H1 (cell line): ENCODE data around the gene MFSD6L. TPM values are rescaled to one million over a fixed set of nuclear protein-coding genes. Genes with fewer than 3 reads are reported as not detected.

Experiments
- CTCF ChIA-PET: fragments of 300-600 bp; sonication (Branson Sonifier 250); formaldehyde crosslinking; loops from one replicate; lab custom pipeline; 2021; ENCODE audit not compliant: partially characterized antibody; lab: Charles Lee
- POLR2A ChIA-PET: fragments of 300-600 bp; sonication (Branson Sonifier 250); formaldehyde crosslinking; loops from one replicate; lab custom pipeline; 2021; ENCODE audit warnings: inconsistent platforms; ENCODE audit not compliant: partially characterized antibody; lab: Charles Lee
- DNase-seq, 2 experiments: peaks; one replicate each; pipeline versions ENCODE4 v3.0.0 to v3.0.0-alpha.2; 2010 to 2022; ENCODE audit warnings: low spot score in 2 of 2, low read depth in 1 of 2, mixed read lengths in 1 of 2
- FAIRE-seq: peaks from 2 replicates; lab custom pipeline; 2011; peaks lifted over from hg19 to GRCh38; lab: Jason Lieb, UNC
- H2AFZ ChIP-seq: 2 replicates; pipeline ENCODE4 v1.8.1; 2012; ENCODE audit warnings: low read length, inconsistent platforms
- H2AK5ac ChIP-seq: 2 replicates; pipeline ENCODE4 v1.6.1; 2013; ENCODE audit warnings: low read depth, low read length
- H2BK120ac ChIP-seq: replicated peaks from 2 replicates; pipeline ENCODE3; 2013; ENCODE audit warnings: low read depth, low read length, inconsistent platforms
- H2BK12ac ChIP-seq: 2 replicates; pipeline ENCODE4 v1.6.1; 2013; ENCODE audit warnings: low read depth, low read length
- H2BK15ac ChIP-seq: 2 replicates; pipeline ENCODE4 v1.6.1; 2013; ENCODE audit warnings: low read length
- H2BK20ac ChIP-seq: 2 replicates; pipeline ENCODE4 v1.6.1; 2013; ENCODE audit warnings: low read length
- H2BK5ac ChIP-seq: 2 replicates; pipeline ENCODE4 v1.6.1; 2013; ENCODE audit warnings: low read depth, low read length
- H3K14ac ChIP-seq: 2 replicates; pipeline ENCODE4 v1.6.1; 2013; ENCODE audit warnings: inconsistent platforms; ENCODE audit not compliant: insufficient read length
- H3K18ac ChIP-seq: 2 replicates; pipeline ENCODE4 v1.6.1; 2013; ENCODE audit warnings: low read length; ENCODE audit errors: extremely low read depth
- H3K23ac ChIP-seq: 2 replicates; pipeline ENCODE4 v1.6.1; 2013; ENCODE audit warnings: inconsistent platforms; ENCODE audit not compliant: insufficient read length
- H3K23me2 ChIP-seq: 2 replicates; pipeline ENCODE4 v1.6.1; 2013; ENCODE audit warnings: low read depth, low read length
- H3K27ac ChIP-seq: 2 replicates; pipeline ENCODE4 v1.6.1; 2011; ENCODE audit warnings: low read depth, low read length, inconsistent platforms
- H3K27me3 ChIP-seq, 4 experiments: replicated peaks in 1 of 4; 1 replicate in 1 of 4; 2 replicates in 3 of 4; pipeline versions ENCODE4 v1.6.1 to v1.8.1; 2011 to 2013; ENCODE audit warnings: low read length in 3 of 4, mild to moderate bottlenecking in 3 of 4, inconsistent platforms in 2 of 4, mixed read lengths in 2 of 4, moderate library complexity in 1 of 4; ENCODE audit not compliant: control insufficient read depth in 3 of 4, insufficient read depth in 3 of 4; ENCODE audit errors: extremely low read depth in 1 of 4
- H3K36me3 ChIP-seq, 4 experiments: 2 replicates each; pipeline versions ENCODE4 v1.6.1 to v1.8.1; 2011 to 2013; ENCODE audit warnings: mild to moderate bottlenecking in 4 of 4, low read length in 3 of 4, moderate library complexity in 2 of 4, control low read depth in 1 of 4, inconsistent platforms in 1 of 4; ENCODE audit not compliant: insufficient read depth in 4 of 4, control insufficient read depth in 2 of 4
- H3K4ac ChIP-seq: replicated peaks from 2 replicates; pipeline ENCODE3; 2013; ENCODE audit warnings: low read length, low read depth, mixed read lengths, inconsistent platforms; ENCODE audit not compliant: insufficient read length
- H3K4me1 ChIP-seq, 4 experiments: replicated peaks in 1 of 4; 1 replicate in 1 of 4; 2 replicates in 3 of 4; pipeline versions ENCODE4 v1.6.1 to v1.8.1; 2011 to 2013; ENCODE audit warnings: low read length in 3 of 4, inconsistent platforms in 2 of 4, mixed read lengths in 1 of 4; ENCODE audit not compliant: insufficient read depth in 4 of 4, control insufficient read depth in 3 of 4
- H3K4me2 ChIP-seq, 2 experiments: 2 replicates each; pipeline versions ENCODE4 v1.6.1 to v1.8.1; 2011 to 2013; ENCODE audit warnings: low read depth in 2 of 2, low read length in 2 of 2, control low read depth in 1 of 2, inconsistent platforms in 1 of 2, mild to moderate bottlenecking in 1 of 2; ENCODE audit not compliant: insufficient read depth in 1 of 2
- H3K4me3 ChIP-seq, 4 experiments: fragments of 200-600, 300-600 bp in 1 of 4; sonication (generic), shearing (Covaris generic), sonication (Bioruptor Twin) in 1 of 4; 2 replicates each; pipeline versions ENCODE4 v1.5.1 to v1.8.1; 2011 to 2016; ENCODE audit warnings: low read length in 4 of 4, low read depth in 3 of 4, control low read depth in 2 of 4, inconsistent platforms in 2 of 4, mild to moderate bottlenecking in 2 of 4, mixed read lengths in 1 of 4, moderate library complexity in 1 of 4; ENCODE audit not compliant: insufficient read depth in 2 of 4; ENCODE audit errors: extremely low read depth in 1 of 4
- H3K56ac ChIP-seq: replicated peaks from 2 replicates; pipeline ENCODE3; 2013; ENCODE audit warnings: low read depth, mild to moderate bottlenecking, mixed read lengths, low read length, inconsistent platforms; ENCODE audit not compliant: insufficient read length
- H3K79me1 ChIP-seq: 2 replicates; pipeline ENCODE4 v1.6.1; 2013; ENCODE audit warnings: low read depth, low read length, control low read depth
- H3K79me2 ChIP-seq, 2 experiments: 2 replicates each; pipeline versions ENCODE4 v1.6.1 to v1.8.1; 2012 to 2013; ENCODE audit warnings: low read length in 2 of 2, mild to moderate bottlenecking in 2 of 2, inconsistent platforms in 1 of 2; ENCODE audit not compliant: insufficient read depth in 2 of 2, control insufficient read depth in 1 of 2
- H3K9ac ChIP-seq, 4 experiments: replicated peaks in 1 of 4; 1 replicate in 1 of 4; 2 replicates in 3 of 4; pipeline versions ENCODE4 v1.6.1 to v1.8.1; 2011 to 2013; ENCODE audit warnings: low read depth in 3 of 4, low read length in 3 of 4, control low read depth in 2 of 4, mild to moderate bottlenecking in 2 of 4, moderate library complexity in 2 of 4, inconsistent platforms in 1 of 4; ENCODE audit errors: extremely low read depth in 1 of 4
- H3K9me3 ChIP-seq, 2 experiments: 2 replicates each; pipeline versions ENCODE4 v1.6.1 to v1.8.1; 2012 to 2013; ENCODE audit warnings: mild to moderate bottlenecking in 2 of 2, moderate library complexity in 2 of 2, control low read depth in 1 of 2, inconsistent platforms in 1 of 2, low read depth in 1 of 2, low read length in 1 of 2, mixed read lengths in 1 of 2; ENCODE audit not compliant: insufficient read depth in 2 of 2
- H4K20me1 ChIP-seq, 2 experiments: replicated peaks in 1 of 2; 2 replicates each; pipeline versions ENCODE3 to v1.8.1; 2011 to 2013; ENCODE audit warnings: inconsistent platforms in 2 of 2, low read length in 2 of 2, mild to moderate bottlenecking in 1 of 2; ENCODE audit not compliant: insufficient read depth in 2 of 2, control insufficient read depth in 1 of 2
- H4K5ac ChIP-seq: 2 replicates; pipeline ENCODE4 v1.6.1; 2013; ENCODE audit warnings: low read length, low read depth, mixed read lengths, inconsistent platforms; ENCODE audit not compliant: insufficient read length
- H4K8ac ChIP-seq: 2 replicates; pipeline ENCODE4 v1.8.0; 2013; ENCODE audit warnings: mild to moderate bottlenecking, moderate library complexity, low read length, inconsistent platforms; ENCODE audit not compliant: insufficient read depth; ENCODE audit errors: extremely low read depth
- H4K91ac ChIP-seq: replicated peaks from 2 replicates; pipeline ENCODE3; 2013; ENCODE audit warnings: low read length, mixed read lengths, inconsistent platforms; ENCODE audit not compliant: insufficient read length
- ATF3 ChIP-seq: IDR thresholded peaks from 2 replicates; pipeline ENCODE4 v1.6.1; 2011; ENCODE audit warnings: low read depth, mild to moderate bottlenecking, low read length; ENCODE audit not compliant: insufficient read depth
- CHD2 ChIP-seq: IDR thresholded peaks from 2 replicates; pipeline ENCODE4 v1.6.1; 2012; ENCODE audit warnings: low read length, improper control_type of control experiment
- EP300 ChIP-seq, 2 experiments: IDR thresholded peaks; 1 replicate in 1 of 2; 2 replicates in 1 of 2; pipeline ENCODE4 v1.6.1; 2011 to 2012; ENCODE audit warnings: low read depth in 2 of 2, low read length in 2 of 2, mild to moderate bottlenecking in 2 of 2, borderline replicate concordance in 1 of 2, inconsistent platforms in 1 of 2, moderate library complexity in 1 of 2
- GABPA ChIP-seq: IDR thresholded peaks from 2 replicates; pipeline ENCODE4 v1.6.1; 2011; ENCODE audit warnings: mild to moderate bottlenecking, low read length, moderate library complexity, borderline replicate concordance; ENCODE audit not compliant: insufficient read depth
- HDAC2 ChIP-seq, 2 experiments: fragments of 300-600 bp in 1 of 2; sonication (generic) in 1 of 2; IDR thresholded peaks; 2 replicates each; pipeline ENCODE4 v1.6.1; 2011 to 2012; ENCODE audit warnings: low read depth in 2 of 2, low read length in 2 of 2, mild to moderate bottlenecking in 2 of 2, moderate library complexity in 2 of 2, borderline replicate concordance in 1 of 2, inconsistent platforms in 1 of 2
- KDM1A ChIP-seq: fragments of 200-600, 300-600 bp; sonication (generic); IDR thresholded peaks from 2 replicates; pipeline ENCODE4 v1.7.1; 2016; ENCODE audit warnings: mild to moderate bottlenecking, low read length, borderline replicate concordance
- MAFK ChIP-seq: IDR thresholded peaks from 2 replicates; pipeline ENCODE4 v1.6.1; 2012; ENCODE audit warnings: low read depth, mild to moderate bottlenecking, improper control_type of control experiment, low read length
- POLR2A ChIP-seq, 2 experiments: IDR thresholded peaks; 1 replicate in 1 of 2; 2 replicates in 1 of 2; pipeline ENCODE4 v1.6.1; 2011; ENCODE audit warnings: low read depth in 2 of 2, low read length in 2 of 2, mild to moderate bottlenecking in 2 of 2; ENCODE audit errors: control extremely low read depth in 1 of 2
- SP1 ChIP-seq: IDR thresholded peaks from 2 replicates; pipeline ENCODE4 v1.6.1; 2011; ENCODE audit warnings: low read depth, low read length
- TEAD4 ChIP-seq: IDR thresholded peaks from 2 replicates; pipeline ENCODE4 v1.6.1; 2012; ENCODE audit warnings: low read depth, low read length, inconsistent platforms, mixed read lengths
- USF2 ChIP-seq: IDR thresholded peaks from 2 replicates; pipeline ENCODE4 v1.6.1; 2011; ENCODE audit warnings: low read length, improper control_type of control experiment
- WGBS, 2 experiments: shearing (Covaris generic) in 1 of 2; methylation state at CpG; one replicate each; pipeline versions ENCODE4 v1.1.6 to v1.1.7; 2013 to 2015; ENCODE audit warnings: low lambda C conversion rate in 2 of 2, mixed read lengths in 2 of 2, inconsistent platforms in 1 of 2, low coverage in 1 of 2, missing lambda C conversion rate in 1 of 2; ENCODE audit not compliant: insufficient replicate concordance in 2 of 2, insufficient coverage in 1 of 2, insufficient read length in 1 of 2; ENCODE audit errors: extremely low coverage in 1 of 2, missing lambda C conversion rate in 1 of 2; 5-methylcytosine and 5-hydroxymethylcytosine counted together
- polyA plus RNA-seq, 7 experiments: library from polyadenylated mRNA; depleted of rRNA in 3 of 7; stranded (reverse) in 5 of 7; unstranded in 2 of 7; fragments of >200 nt in 5 of 7; fragments of 200-250 nt in 2 of 7; gene quantifications; 1 replicate in 5 of 7; 2 replicates in 1 of 7; 4 replicates in 1 of 7; pipeline versions ENCODE4 v1.2.1 to v1.2.3, GENCODE V29; 2011 to 2013; ENCODE audit warnings: missing spikeins in 2 of 7, mixed read lengths in 2 of 7
- total RNA-seq: library from RNA; stranded (reverse); fragmentation: NEBNext Ultra II Directional; extraction: Animal tissue kit (Norgen Biotek cat#: 25700); gene quantifications from 2 replicates; pipeline ENCODE4 v1.2.1, GENCODE V29; 2021

The MFSD6L gene
- total and polyA plus RNA-seq, 2 of the 8 experiments (the other 6 are each of a cell fraction or from before 2014, with no cell fraction given): 2.6 to 2.7 TPM

- Histone ChIP-seq H2BK15ac (no peak overlapping the region), H3K79me2 (no peaks in the 10 kb centered on the region), H3K4me3 (no peak overlapping the region), H3K23ac (no peak overlapping the region), H3K9me3 (no peaks in the 10 kb centered on the region), H3K14ac (no peak overlapping the region), H3K18ac (no peak overlapping the region), H3K4ac (no peak overlapping the region), H3K4me2 (peak overlapping the region in 1 of 2 experiments; percentile 16; a peak in 1 of 4 replicates), H3K56ac (no peak overlapping the region), H3K27me3 (no peaks in the 10 kb centered on the region), H4K8ac (peak overlapping the region; percentile 69), H2BK12ac (peak overlapping the region; percentile 62; the same call in 1 of the 2 replicates), H3K23me2 (no peaks in the 10 kb centered on the region), H4K5ac (no peak overlapping the region), H4K91ac (peak overlapping the region; percentile 1), H2AFZ (peak overlapping the region; percentile 92), H2AK5ac (no peak overlapping the region), H2BK20ac (no peak overlapping the region), H4K20me1 (no peaks in the 10 kb centered on the region), H3K4me1 (peaks cover 0 to 5% (median 4%) of the 10 kb centered on the region in 4 experiments; a peak in 6 of 7 replicates), H3K36me3 (no peaks in the 10 kb centered on the region), H2BK5ac (0 out of 2 replicates have a peak overlapping the region, but pooled peaks have one; percentile 32), H3K9ac (no peak overlapping the region; a peak in 2 of 7 replicates), H3K27ac (no peak overlapping the region), H3K79me1 (no peaks in the 10 kb centered on the region), H2BK120ac (no peak overlapping the region)
- POLR2A ChIA-PET: no interaction called here
- FAIRE-seq: no peak
- WGBS, 2 experiments: 86% methylated on average over 8 of the region's 8 CpGs; no CpG with 5 or more reads in 1 of the 2 experiments
- CTCF ChIA-PET: interaction anchor here (1.6 kb wide), 1 partner anchor 51 kb away, joined by 4 read pairs; no protein-coding TSS in a partner anchor
- DNase-seq: peak in 1 of 2 experiments; percentile 44
- no peak for TF ChIP-seq EP300 (IDR thresholded peaks at IDR 0.05; ENCODE audit: borderline replicate concordance in 1 of 2, low read depth in 2 of 2, low read length in 2 of 2)
- peak; percentile 58; the same call in 1 of the 2 replicates for TF ChIP-seq ATF3
- no peak for TF ChIP-seq CHD2
- no peak for TF ChIP-seq MAFK
- no peak for TF ChIP-seq HDAC2 (IDR thresholded peaks at IDR 0.05; ENCODE audit: borderline replicate concordance in 1 of 2, low read depth in 2 of 2, low read length in 2 of 2)
- no peak for TF ChIP-seq TEAD4
- peak; percentile 53; the same call in 1 of the 2 replicates for TF ChIP-seq USF2
- TF ChIP-seq GABPA: no peak
- TF ChIP-seq SP1: no peak
- TF ChIP-seq POLR2A (IDR thresholded peaks at IDR 0.05; ENCODE audit: control extremely low read depth in 1 of 2, low read depth in 2 of 2, low read length in 2 of 2): no peak; a peak in 1 of 3 replicates
- TF ChIP-seq KDM1A: no peak
Observed at GRCh38 chr17:8837563-8838075, 38.5 kb upstream of the MFSD6L start.
